GM12801 (cell line): ENCODE data around the gene ELFN2.

Experiments
- TF ChIP-seq, protein P1 (sequence below): IDR thresholded peaks from one replicate; pipeline ENCODE4 v1.5.1; 2011; ENCODE audit warnings: control low read depth; ENCODE audit not compliant: insufficient read length; ENCODE audit errors: extremely low read depth

The ELFN2 gene

DNA sequence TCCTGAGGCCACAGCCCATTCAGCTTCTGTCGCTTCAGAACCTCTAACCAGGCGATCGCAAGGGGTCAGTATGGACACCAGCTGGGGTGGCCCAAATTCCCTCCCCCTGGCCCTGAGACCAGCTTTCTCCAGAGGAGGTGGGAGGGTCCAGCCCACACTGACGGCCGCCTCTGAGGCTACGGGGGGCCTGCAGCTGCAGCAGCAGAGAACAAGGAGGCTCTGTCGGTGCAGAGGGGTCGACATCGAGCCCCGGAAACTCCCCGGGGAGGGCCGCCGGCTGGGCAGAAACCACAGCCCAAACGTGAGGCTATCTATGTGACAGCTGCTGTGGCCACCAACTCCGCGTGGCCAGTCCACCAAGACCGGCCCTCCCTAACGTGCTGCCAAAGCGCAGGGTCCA lies 40.8 kb downstream of the ELFN2 start:
- TF ChIP-seq, protein P1, sequence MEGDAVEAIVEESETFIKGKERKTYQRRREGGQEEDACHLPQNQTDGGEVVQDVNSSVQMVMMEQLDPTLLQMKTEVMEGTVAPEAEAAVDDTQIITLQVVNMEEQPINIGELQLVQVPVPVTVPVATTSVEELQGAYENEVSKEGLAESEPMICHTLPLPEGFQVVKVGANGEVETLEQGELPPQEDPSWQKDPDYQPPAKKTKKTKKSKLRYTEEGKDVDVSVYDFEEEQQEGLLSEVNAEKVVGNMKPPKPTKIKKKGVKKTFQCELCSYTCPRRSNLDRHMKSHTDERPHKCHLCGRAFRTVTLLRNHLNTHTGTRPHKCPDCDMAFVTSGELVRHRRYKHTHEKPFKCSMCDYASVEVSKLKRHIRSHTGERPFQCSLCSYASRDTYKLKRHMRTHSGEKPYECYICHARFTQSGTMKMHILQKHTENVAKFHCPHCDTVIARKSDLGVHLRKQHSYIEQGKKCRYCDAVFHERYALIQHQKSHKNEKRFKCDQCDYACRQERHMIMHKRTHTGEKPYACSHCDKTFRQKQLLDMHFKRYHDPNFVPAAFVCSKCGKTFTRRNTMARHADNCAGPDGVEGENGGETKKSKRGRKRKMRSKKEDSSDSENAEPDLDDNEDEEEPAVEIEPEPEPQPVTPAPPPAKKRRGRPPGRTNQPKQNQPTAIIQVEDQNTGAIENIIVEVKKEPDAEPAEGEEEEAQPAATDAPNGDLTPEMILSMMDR, result no peak

DNA sequence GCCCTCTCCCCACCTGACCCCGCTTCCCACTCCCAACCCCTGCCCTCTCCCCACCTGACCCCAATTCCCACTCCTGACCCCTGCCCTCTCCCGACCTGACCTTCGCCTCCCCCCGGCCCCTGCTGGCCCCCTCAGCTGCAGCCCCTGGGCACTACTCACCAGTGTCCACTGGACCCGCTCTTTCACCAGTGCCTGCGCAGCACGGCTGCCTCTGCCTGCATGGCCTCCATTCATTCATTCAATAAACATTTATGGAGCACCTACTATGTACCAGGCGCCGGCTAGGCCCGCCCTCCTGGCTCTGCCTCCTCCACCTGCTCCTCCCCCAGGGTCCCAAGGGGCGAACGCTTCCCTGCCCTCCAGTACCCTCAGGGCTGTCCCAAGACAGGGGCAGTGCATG lies 42.6 kb downstream of the ELFN2 start:
- TF ChIP-seq, protein P1, result no peak

DNA sequence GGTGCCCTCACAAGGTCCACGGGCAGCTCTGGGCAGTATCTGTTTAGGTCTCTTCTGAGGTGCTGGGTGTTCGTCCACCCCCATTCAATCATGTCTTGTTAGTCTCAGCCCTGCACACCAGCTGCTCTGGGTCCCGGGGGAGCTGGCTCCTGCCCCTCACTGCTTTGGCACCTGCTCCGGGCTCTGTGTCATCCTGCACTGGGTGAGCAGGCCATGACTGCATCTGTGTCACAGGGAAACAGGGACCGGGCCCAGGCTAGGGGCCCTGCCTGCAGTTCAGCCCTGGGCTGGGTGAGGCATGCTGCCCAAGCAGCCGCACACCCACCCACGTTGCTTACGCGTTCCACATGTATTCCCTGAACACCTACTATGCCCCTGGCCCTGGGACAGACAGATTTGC lies 43.9 kb downstream of the ELFN2 start:
- TF ChIP-seq, protein P1, result no peak

DNA sequence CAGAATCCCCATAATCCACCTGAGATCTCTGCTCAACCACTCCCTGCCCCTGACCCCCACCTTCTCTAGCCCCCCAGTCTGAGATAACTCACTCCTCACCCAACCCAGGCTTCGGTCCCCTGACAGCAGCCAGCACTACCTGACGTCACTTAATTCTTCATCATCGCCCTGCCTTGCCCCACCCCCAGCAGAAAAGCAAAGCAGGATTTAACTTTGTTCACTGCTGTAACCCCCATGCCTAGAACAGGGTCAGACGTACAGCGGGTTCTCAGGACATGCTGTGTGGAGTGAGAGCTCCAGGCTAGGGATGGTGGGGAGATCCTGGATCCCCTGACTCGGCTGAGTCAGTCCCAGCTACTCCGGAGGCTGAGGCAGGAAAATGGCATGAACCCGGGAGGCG lies 45.8 kb downstream of the ELFN2 start:
- TF ChIP-seq, protein P1, result no peak

DNA sequence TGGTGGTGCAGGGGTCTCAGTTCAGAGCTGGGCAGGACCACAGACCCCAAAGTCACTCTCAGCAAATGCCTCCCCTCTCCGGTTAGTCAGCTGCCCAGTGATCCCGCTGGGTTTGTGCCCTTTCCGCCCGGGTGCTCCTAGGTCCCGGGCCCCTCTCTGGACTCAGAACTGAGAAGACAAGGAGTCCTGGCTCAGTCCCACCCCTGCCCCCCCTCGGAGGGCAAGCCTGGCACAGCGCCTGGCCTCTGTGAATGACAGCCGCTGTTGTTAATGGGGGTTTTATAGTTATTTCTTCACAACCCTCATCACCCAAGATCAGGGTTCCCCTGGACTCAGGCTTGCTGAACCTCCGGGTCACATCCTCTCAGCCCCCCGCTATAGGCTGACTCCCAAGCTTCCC lies 47.6 kb downstream of the ELFN2 start:
- TF ChIP-seq, protein P1, result no peak

DNA sequence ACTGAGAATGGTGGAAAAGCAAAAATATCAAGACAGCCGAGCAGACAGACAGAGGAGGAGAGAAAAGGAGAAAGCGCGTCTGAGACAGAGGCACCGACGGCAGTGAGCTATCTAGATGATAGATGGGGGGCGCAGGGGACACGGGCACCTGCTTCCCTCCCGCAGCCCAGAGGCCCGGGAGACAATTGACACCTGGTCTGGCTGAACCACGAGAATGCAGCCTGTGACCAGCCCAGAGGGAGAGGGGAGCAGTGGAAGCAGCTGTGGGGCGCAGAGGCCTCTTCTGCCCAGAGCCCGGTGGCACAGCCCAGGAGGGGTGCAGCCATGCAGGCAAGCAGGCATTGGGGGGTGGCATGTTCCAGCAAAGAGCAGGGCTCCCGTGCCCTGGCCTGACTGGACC lies 48.2 kb downstream of the ELFN2 start:
- TF ChIP-seq, protein P1, result no peak

DNA sequence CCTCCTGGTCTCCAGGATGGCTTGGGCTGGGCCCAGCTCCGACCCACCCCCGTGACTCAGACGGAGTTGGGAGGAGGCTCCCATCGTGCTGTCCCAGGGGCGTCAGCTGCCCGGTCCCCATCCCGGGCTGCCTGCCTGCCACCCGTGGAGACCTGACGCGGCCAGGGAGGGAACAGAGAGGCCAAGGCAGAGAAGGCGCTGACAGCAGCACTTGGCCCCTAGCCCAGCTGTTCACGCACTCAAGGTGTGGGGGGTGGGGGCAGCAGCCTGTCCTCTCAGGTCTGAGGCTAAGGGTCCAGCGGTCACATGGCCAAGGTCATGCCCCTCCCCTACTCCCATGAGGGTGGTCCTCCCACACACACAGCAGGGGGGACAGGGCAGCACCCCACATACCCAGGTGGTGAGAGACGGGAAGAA lies 48.6 kb downstream of the ELFN2 start:
- TF ChIP-seq, protein P1, result no peak

DNA sequence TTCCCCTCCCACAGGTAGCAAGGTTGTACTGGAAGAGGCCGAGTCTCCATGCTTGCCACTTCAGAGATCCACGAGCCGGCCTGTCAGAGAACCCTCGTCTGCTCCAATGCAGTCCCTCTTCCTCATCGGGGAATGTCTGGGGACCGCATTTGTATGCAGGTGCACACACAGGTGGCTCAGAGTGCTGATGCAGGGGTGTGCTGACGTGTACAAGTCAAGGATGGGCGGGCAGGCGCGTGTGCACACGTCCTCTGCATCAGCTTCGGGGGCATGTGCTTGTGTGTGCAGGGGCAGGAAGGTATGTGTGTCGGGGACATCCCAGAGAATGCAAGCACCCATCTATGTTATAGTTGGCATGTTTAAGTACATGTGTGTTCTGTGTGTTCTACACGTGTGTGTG lies 49.4 kb downstream of the ELFN2 start:
- TF ChIP-seq, protein P1, result no peak
